HEK293 (cell line): ENCODE data around the gene B3GNT9.

Experiments
- CTCF ChIA-PET: fragments of 350-600 bp; formaldehyde crosslinking; extraction: SDS; loops from one replicate; lab custom pipeline; 2021; ENCODE audit warnings: antibody characterized with exemption; lab: Yijun Ruan, JAX
- POLR2A ChIA-PET: fragments of 300-600 bp; formaldehyde crosslinking; extraction: SDS; loops from one replicate; lab custom pipeline; 2020; ENCODE audit warnings: antibody characterized with exemption, inconsistent platforms; lab: Yijun Ruan, JAX
- H3K27ac ChIP-seq: fragments of 200-500 bp; sonication (Bioruptor generic); 2 replicates; pipeline ENCODE4 v1.5.1; 2014; ENCODE audit warnings: low read depth, low read length, control low read depth, inconsistent platforms; ENCODE audit errors: extremely low read depth
- H3K36me3 ChIP-seq, 2 experiments: fragments of 200-500 bp in 1 of 2; sonication (Bioruptor generic) in 1 of 2; 1 replicate in 1 of 2; 2 replicates in 1 of 2; pipeline ENCODE4 v1.5.1; 2014 to 2017; ENCODE audit warnings: inconsistent platforms in 2 of 2, low read length in 2 of 2; ENCODE audit not compliant: control insufficient read depth in 2 of 2, insufficient read depth in 1 of 2
- H3K4me1 ChIP-seq: fragments of 200-500 bp; sonication (Bioruptor generic); 2 replicates; pipeline ENCODE4 v1.5.1; 2014; ENCODE audit warnings: mild to moderate bottlenecking, low read length, inconsistent platforms; ENCODE audit not compliant: control insufficient read depth, insufficient read depth
- H3K4me3 ChIP-seq: 2 replicates; pipeline ENCODE4 v1.5.1; 2011; ENCODE audit warnings: low read depth, mild to moderate bottlenecking, control low read depth, low read length, moderate library complexity
- H3K9me3 ChIP-seq: fragments of 200-500 bp; sonication (Bioruptor generic); 2 replicates; pipeline ENCODE4 v1.5.1; 2014; ENCODE audit warnings: low read depth, low read length, inconsistent platforms; ENCODE audit not compliant: control insufficient read depth, insufficient read depth
- GLIS1 ChIP-seq: fragments of 450-650 bp; formaldehyde crosslinking; IDR thresholded peaks from 2 replicates; pipeline ENCODE4 v1.5.1; 2016; ENCODE audit warnings: missing biosample characterization, missing genetic modification characterization
- HIC1 ChIP-seq: fragments of 450-650 bp; formaldehyde crosslinking; IDR thresholded peaks from 2 replicates; pipeline ENCODE4 v1.5.1; 2016; ENCODE audit warnings: missing biosample characterization, missing genetic modification characterization
- HOXD13 ChIP-seq: sonication (generic); formaldehyde crosslinking; IDR thresholded peaks from 2 replicates; pipeline ENCODE4 v1.8.0; 2022; ENCODE audit warnings: missing genetic modification reagents, borderline replicate concordance
- MZF1 ChIP-seq: fragments of 450-650 bp; formaldehyde crosslinking; IDR thresholded peaks from 2 replicates; pipeline ENCODE4 v1.5.1; 2017; ENCODE audit warnings: missing biosample characterization, missing genetic modification characterization, borderline replicate concordance
- PRDM10 ChIP-seq: fragments of 450-650 bp; formaldehyde crosslinking; IDR thresholded peaks from 2 replicates; pipeline ENCODE4 v1.5.1; 2016; ENCODE audit warnings: missing biosample characterization, missing genetic modification characterization
- REST ChIP-seq: fragments of 450-650 bp; formaldehyde crosslinking; IDR thresholded peaks from 2 replicates; pipeline ENCODE4 v1.5.1; 2016; ENCODE audit warnings: missing biosample characterization, missing genetic modification characterization
- SCRT1 ChIP-seq: fragments of 450-650 bp; formaldehyde crosslinking; IDR thresholded peaks from 2 replicates; pipeline ENCODE4 v1.5.1; 2016; ENCODE audit warnings: missing biosample characterization, missing genetic modification characterization, borderline replicate concordance
- TRIM28 ChIP-seq: IDR thresholded peaks from 2 replicates; pipeline ENCODE4 v1.6.1; 2011; ENCODE audit warnings: low read length, control low read depth, borderline replicate concordance
- ZBTB10 ChIP-seq: fragments of 450-650 bp; formaldehyde crosslinking; IDR thresholded peaks from 2 replicates; pipeline ENCODE4 v1.5.1; 2016; ENCODE audit warnings: missing biosample characterization, missing genetic modification characterization
- ZBTB26 ChIP-seq: fragments of 450-650 bp; formaldehyde crosslinking; optimal IDR thresholded peaks from 2 replicates; pipeline ENCODE3; 2016; ENCODE audit warnings: missing biosample characterization, mild to moderate bottlenecking, missing genetic modification characterization
- ZFHX2 ChIP-seq: fragments of 450-650 bp; formaldehyde crosslinking; conservative IDR thresholded peaks from 2 replicates; pipeline ENCODE4 v1.5.1; 2016; ENCODE audit warnings: missing biosample characterization, missing genetic modification characterization
- ZNF155 ChIP-seq: fragments of 450-650 bp; formaldehyde crosslinking; IDR thresholded peaks from 2 replicates; pipeline ENCODE4 v1.5.1; 2016; ENCODE audit warnings: missing biosample characterization, missing genetic modification characterization
- ZNF266 ChIP-seq: fragments of 450-650 bp; formaldehyde crosslinking; IDR thresholded peaks from 2 replicates; pipeline ENCODE4 v1.5.1; 2016; ENCODE audit warnings: missing biosample characterization, missing genetic modification characterization, low read depth
- ZNF354C ChIP-seq: fragments of 450-650 bp; formaldehyde crosslinking; IDR thresholded peaks from 2 replicates; pipeline ENCODE4 v1.5.1; 2016; ENCODE audit warnings: missing biosample characterization, missing genetic modification characterization, low read depth, borderline replicate concordance
- ZNF473 ChIP-seq: fragments of 450-650 bp; formaldehyde crosslinking; IDR thresholded peaks from 2 replicates; pipeline ENCODE4 v1.5.1; 2017; ENCODE audit warnings: missing biosample characterization, missing genetic modification characterization
- ZNF521 ChIP-seq: fragments of 450-650 bp; formaldehyde crosslinking; IDR thresholded peaks from 2 replicates; pipeline ENCODE4 v1.5.1; 2017; ENCODE audit warnings: missing biosample characterization, mild to moderate bottlenecking, missing genetic modification characterization
- ZNF580 ChIP-seq: fragments of 450-650 bp; formaldehyde crosslinking; IDR thresholded peaks from 2 replicates; pipeline ENCODE4 v1.5.1; 2016; ENCODE audit warnings: missing biosample characterization, missing genetic modification characterization
- ZNF624 ChIP-seq: fragments of 450-650 bp; formaldehyde crosslinking; IDR thresholded peaks from 2 replicates; pipeline ENCODE4 v1.5.1; 2017; ENCODE audit warnings: missing biosample characterization, missing genetic modification characterization
- ZNF629 ChIP-seq: fragments of 450-650 bp; formaldehyde crosslinking; IDR thresholded peaks from 2 replicates; pipeline ENCODE4 v1.5.1; 2017; ENCODE audit warnings: missing biosample characterization, missing genetic modification characterization
- ZNF692 ChIP-seq: fragments of 450-650 bp; formaldehyde crosslinking; IDR thresholded peaks from 2 replicates; pipeline ENCODE4 v1.5.1; 2016; ENCODE audit warnings: missing biosample characterization, missing genetic modification characterization

B3GNT9 gene

GRCh38 chr16:67155295-67156142 lies 4.7 kb upstream of the B3GNT9 start:
- ChIA-PET POLR2A (interaction anchor here (0.5 to 2.0 kb wide), 6 partner anchors 15 to 195 kb away, joined by 3 to 10 read pairs (median 4); partner anchors contain the start of genes CES3 and NOL3), CTCF (interaction anchor here (0.5 to 7.4 kb wide), 60 partner anchors 10 to 293 kb away, joined by 3 to 155 read pairs (median 5); partner anchors contain the start of genes CBFB, CES3, EXOC3L1 and NOL3)
- Histone ChIP-seq H3K9me3 (no peaks in the 10 kb centered on the region), H3K4me3 (no peak overlapping the region), H3K4me1 (0 out of 2 replicates have a peak, but pooled peaks cover 3% of the 10 kb centered on the region), H3K27ac (no peak overlapping the region), H3K36me3 (no peaks in the 10 kb centered on the region)
- TF ChIP-seq ZNF266 (no peak), ZNF580 (tag by site-specific recombination) (no peak), ZNF692 (tag by site-specific recombination) (peak; percentile 26; the same call in 1 of the 2 replicates), ZNF624 (tag by site-specific recombination) (no peak), ZNF354C (tag by site-specific recombination) (no peak), HIC1 (tag by site-specific recombination) (no peak), HOXD13 (CRISPR knock-in tag) (no peak), TRIM28 (no peak), ZNF155 (tag by site-specific recombination) (no peak), ZBTB26 (tag by site-specific recombination) (peak; percentile 43), ZBTB10 (tag by site-specific recombination) (no peak), REST (no peak), ZNF521 (tag by site-specific recombination) (no peak), MZF1 (tag by site-specific recombination) (no peak), SCRT1 (no peak), PRDM10 (tag by site-specific recombination) (0 out of 2 replicates have a peak, but pooled peaks have one; percentile 18), ZFHX2 (no peak; the same call in 1 of the 2 replicates), GLIS1 (tag by site-specific recombination) (no peak), ZNF629 (no peak), ZNF473 (tag by site-specific recombination) (no peak)
